ENCODE measurements around the gene ZFYVE26.
A peak's percentile ranks its signal among the peaks of the same experiment; 100 is the strongest.
"Not testable (repeated sequence)": the region's sequence is repeated elsewhere in the genome, so short reads cannot be mapped to it uniquely, and the experiment has no call there.

Gene ZFYVE26

DNA sequence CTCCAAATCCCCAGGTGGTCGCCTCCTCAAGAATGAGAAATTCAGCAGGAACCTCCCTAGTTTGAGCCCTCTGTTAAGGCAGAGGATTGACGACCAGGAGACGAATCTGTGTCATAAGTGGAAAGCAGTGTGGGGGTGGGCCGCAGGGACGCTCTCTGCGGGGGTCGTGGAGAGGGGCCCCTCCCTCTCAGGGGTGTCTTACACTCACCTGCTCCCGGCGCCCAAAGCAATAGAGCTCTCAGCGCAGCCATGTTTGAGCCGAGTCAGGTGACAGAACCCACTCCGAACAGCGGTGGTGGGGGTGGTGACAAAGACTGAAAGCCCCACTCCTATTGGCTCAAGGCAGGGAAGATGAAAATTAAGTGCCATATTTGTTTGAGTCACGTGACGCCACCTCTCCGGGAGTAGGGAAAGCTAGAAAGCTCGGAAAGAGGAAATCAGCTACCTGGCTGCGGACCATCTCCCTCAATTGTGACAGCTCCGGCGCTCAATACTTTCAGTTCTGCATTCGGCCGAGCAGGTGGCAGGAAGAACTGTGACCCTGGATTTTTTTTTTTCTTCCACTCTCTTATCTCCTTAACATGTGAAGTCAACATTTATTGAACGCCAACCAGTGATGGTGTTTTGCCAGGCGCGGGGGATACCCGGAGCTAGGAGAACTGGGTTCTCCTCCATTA is at the start of gene ZFYVE26:
ZFYVE26 (minus strand) TSS at position 265 of the 677 bp plus-strand sequence. CDS start 627 bp downstream, outside the sequence.
- DNase-seq: peak; percentile 84 to 86

DNA sequence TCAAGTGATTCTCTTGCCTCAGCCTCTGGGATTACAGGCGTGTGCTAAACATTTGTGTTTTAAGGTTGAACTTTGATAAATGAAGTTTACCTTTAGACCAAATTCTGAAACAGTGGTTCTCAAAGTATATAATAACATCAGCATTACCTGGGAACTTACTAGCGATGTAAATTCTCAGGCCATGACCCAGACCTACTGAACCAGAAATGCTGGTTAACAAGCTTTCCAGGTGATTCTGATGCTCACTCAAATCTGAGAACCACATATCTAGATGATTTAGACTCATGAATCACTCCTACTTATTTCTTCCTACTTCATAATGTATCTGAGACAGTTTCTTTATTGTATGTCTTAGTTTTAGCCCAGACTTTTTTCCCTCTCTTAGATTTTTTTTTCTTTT is 46.8 kb upstream of the ZFYVE26 start:
- no peak for DNase-seq

DNA sequence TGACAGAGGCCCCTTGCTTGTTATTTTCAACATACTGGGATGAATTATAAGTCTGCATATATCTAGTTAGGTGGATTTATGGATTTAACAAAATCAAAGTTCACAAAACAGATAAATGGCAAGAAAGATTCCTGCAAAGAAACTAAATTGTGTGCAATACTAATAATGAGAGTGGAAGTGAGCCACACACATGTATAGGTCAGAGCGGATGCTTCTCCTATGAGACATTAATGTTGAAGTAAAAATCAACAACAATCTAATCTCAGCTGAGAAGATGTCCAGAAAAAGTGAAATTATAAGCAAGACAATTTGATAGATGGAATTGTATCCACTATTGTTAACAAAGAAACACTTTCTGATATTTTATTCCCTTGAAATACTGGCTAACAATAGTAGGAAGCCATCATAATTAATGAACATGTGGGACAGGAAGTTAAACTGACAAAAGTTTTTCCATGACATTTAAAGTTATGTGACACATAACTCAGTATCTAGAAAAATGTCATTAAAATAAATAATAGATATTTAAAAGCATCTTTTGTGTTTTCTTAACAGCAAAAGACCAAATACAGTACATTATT is 42.9 kb upstream of the ZFYVE26 start:
- DNase-seq: no peak

DNA sequence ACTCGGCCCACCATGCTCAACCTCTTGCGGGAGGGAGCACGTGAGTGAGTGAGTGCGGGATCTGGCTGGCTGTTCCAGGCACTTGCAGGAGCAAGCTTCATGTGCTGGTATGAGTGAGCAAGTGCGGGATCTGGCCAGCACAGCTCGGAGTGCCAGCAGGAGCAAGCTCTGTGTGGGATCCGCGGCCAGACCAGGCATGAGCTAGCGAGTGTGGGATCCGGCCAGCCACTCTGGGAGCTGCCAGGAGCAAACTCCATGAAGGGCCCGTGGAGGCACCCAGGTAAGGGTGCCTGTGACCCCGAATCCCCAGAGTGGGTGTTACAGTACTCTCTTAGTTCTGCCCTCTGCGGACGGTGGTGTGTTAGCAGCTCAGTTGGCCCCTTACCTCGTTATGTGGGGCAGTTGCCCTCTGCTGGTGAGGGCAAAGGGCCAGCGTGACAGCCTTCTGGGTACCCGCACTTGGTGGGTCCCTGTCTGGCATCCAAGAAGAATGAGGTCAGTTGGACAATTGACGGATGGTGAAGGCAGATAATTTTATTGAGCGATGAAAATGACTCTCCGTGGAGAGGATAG is 41.5 kb upstream of the ZFYVE26 start:
- DNase-seq: no peak

DNA sequence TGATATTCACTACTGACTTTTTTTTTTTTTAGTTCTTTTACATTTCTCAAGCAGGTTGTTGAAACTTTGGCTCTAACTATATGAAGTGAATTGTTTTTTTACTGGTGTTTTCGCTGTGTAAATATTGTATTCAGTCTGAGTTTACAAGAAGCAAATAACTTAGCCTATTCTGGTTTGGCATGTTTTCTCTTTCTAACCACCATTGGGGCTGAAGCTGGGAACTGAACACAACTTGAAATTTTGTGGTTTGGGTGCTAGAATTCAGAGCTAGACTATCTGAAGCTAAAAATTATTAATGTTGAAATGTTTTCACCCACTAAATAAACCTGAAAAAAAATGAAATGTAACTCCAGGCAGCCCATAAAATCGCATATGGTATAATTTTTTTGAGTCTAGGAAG is 40.4 kb upstream of the ZFYVE26 start:
- no peak for DNase-seq

DNA sequence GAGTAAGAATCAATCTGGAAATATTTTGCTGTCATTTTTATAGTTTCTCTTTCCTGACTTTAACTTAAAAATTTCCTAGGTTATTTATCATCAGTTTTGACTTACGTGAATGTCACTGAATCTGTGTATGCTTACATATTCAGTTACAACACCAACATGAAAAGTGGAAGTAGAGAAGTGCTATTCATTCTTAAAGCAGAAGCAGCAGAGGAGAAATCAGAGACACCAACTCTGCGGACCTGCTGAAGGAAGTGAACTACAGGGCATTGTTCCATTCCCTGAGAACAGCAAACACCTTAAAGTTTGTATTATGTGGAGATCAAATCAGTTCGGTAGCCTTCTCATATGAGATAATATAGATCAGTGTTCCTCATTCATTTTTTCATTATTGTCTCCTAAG is 37.3 kb upstream of the ZFYVE26 start:
- no peak for DNase-seq

DNA sequence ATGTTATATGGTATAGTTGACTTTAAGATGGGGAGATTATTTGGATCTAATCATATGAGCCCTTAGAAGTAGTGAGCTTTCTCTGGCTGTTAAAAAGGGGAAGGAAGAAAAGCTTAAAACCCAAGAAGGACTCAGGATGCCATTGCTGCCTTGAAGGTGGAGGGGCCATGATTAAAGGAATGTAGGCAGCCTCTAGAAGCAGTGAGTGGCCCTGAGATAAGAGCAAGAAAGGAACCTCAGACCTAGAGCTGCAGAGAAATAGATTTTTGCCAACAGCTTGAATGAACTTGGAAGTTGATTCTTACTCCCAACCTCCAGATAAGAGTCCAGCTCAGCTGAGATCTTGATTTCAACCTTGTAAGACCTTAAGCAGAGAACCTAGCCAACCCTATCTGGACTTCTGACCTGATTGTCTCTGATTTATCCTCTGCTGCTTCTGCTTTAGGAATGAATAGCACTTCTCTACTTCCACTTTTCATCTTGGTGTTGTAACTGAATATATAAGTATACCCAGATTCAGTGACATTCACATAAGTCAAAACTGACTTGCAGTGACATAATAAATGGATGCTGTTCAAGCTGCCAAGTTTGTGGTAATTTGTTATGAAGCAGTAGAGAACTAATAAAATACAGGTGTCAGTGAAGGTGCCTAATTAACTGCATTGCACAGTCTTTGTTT is 36.7 kb upstream of the ZFYVE26 start:
- DNase-seq: no peak

DNA sequence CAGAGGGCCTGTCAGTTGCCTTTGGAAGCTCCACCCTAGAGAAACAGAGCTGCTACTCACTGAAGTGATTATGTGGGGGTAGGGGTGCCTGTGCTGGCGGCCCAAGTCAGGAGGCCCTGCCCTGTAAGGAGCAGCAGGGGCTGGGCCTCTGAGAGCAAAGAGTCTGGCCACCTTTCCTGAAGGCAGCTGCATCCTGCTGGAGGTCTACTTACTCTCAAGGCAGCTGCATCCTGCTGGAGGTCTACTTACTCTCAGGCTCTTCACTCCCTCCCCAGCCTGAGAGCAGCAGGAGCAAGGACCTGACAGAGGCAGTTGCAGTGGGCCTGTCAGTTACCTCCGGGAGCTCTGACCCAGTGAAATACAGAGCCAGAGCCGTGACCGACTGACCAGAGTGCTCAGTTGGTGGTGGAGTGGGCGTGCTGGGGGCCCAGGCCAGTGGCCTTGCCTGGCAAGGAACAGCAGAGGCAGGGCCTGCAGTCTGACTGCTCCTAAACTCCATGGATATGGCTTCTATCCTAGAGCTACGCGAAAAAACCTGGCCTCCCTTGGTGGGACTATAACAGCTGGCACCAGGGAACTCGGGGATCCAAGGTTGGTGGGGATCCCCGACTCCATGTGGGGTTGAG is 35.5 kb upstream of the ZFYVE26 start:
- DNase-seq: no peak

DNA sequence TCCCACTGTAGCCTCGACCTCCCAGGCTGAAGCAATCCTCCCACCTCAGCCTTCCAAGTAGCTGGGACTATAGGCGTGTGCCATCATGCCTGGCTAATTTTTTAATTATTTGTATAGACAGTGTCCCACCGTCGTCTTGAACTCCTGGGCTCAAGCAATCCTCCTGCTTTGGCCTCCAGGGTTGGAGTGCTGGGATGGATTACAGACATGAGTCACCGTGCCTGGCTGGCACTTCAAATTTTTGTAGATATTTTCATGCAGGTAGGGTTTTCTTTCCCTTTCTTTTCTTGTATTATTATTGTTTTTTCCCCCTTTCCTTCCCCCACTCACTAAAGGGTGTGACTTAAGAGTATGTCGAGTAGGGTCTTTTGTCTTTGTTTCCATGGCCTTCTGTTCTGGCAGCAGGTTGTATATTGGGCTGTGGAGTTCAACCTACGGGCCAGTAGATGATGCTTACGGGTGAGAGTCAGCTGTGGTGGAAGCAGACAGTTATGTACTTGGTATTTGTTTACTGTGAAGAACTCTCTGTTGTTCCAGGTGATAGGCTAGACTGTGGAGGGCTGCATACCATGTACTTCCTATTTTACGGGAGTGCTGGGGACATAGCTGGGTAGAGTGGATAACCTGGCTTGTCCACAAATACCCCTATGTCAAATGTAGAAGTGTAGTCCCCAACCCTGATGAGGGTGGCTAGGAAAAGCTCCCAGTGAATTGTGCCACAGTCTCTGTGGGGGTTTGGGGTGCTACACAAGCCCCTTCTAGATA is 33.9 kb upstream of the ZFYVE26 start:
- DNase-seq: no peak

DNA sequence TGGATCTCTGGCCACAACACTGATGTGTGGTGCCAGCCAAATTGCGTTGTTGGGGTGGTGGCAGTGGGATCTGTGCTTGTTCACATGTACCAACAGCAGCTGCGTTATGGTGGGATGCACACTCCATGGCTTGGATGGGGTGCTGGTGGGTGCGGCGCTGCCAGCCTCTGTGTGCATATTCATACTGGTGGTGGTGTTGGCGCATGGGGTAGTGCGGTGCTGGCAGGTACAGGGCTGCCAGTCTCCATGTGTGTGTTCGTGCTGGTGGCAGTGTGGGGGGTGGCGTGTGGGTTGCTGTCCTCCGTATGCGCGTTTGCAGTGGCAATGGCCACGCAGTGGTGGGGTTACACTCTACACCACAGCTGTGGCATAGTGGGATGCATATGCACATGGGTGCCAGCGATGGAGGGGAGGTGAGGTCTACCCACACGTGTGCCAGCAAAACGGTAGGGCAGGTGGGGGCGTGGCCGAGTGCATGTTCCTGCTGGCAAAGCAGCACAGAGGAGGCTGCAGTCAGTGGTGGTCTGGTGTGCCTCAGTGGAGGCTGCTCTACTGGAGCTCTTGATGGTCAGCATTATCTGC is 29.7 kb upstream of the ZFYVE26 start:
- DNase-seq: no peak

DNA sequence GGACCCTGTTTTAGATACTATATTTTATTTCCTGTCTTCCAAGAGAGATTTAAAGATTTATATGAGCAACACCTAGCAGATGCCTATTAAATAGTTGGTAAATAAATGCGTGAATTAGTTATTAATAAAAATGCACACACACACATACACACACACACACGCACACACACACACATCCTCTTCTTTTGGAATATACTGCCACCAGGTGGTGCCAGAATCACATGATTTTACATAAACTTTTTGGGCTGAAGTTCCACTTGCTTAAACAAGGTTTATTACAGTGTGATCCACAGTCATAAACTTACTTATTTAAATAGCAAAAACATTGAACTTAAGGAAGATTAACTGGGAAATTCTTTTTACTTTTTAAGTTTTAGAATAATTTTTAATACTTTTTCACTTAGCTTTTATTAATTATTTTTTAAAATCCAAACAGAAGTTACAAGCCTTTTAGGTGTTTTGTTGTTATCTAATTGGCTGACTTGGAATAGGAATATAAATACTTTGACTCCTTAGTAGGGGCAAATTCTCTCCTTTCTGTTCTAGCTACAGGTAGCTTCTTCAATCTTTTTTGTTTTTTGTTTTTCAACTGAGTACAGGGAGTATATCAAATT is 20.7 kb upstream of the ZFYVE26 start:
- DNase-seq: peak; percentile 15 to 26

DNA sequence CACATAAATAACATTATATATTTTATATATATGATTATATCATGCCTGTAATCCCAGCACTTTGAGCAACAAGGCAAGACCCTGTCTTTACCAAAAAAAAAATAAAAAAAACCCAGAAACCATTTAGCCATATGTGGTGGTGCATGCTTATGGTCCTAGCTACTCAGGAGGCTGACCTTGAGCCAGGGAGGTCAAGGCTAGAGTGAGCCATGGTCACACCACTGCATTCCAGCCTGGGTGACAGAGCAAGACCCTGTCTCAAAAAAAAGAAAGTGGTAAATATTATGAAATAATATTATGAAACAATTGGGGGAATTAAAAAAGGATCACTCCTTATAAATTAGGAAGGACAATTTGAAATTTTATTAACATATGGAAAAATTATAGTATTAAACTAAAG is 19.2 kb upstream of the ZFYVE26 start:
- no peak for DNase-seq

DNA sequence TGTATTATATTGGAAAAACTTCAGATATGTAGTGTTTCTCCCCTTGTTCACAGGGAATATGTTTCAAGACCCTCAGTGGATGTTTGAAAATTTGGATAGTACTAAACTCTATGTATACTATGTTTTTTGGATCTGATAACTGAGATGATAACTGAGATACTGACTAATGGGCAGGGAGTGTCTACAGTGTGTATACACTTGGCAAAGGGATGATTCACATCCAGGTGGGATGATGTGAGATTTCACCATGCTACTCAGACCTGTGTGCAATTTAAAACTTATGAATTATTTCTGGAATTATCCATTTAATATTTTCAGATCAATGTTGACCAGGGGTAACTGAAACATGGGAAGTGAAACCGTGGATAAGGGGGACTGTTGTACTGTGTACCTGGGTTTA is 17.0 kb upstream of the ZFYVE26 start:
- DNase-seq: no peak

DNA sequence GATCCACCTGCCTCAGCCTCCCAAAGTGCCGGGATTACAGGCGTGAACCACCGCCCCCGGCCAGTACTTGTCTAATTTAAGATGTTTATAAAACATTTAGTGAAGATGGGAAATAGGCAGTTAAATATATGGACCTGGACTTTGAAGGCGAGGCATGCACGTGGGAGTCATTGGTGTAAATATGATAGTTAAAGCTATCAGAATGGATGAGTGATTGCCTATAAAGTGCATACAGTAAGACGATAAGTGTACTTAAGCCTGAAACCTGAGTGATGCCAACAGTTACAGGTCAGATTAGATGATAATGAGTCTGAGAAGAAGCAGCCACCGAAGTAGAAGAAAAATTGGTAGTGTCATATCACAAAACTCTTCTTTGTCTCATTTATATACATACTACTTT is 14.7 kb upstream of the ZFYVE26 start:
- DNase-seq: no peak

DNA sequence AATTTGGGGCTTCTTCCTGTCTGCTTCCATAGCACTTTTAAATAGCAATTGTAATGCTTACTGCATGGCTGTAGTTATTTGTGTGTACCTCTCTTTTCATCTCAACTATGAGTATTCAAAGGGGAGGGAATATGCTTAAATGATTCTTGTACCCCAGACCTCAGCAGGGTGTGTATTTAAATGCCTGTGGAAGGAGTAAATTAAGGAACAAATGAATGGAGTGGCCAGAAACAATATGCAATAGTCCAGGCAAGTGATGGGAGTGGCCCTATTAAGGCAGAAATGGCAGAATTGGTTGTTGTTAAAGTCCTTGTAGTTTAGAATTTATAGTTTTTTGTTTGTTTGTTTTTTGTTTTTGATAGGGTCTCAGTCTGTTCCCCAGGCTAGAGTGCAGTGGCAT is 4.7 kb upstream of the ZFYVE26 start:
- DNase-seq: no peak

DNA sequence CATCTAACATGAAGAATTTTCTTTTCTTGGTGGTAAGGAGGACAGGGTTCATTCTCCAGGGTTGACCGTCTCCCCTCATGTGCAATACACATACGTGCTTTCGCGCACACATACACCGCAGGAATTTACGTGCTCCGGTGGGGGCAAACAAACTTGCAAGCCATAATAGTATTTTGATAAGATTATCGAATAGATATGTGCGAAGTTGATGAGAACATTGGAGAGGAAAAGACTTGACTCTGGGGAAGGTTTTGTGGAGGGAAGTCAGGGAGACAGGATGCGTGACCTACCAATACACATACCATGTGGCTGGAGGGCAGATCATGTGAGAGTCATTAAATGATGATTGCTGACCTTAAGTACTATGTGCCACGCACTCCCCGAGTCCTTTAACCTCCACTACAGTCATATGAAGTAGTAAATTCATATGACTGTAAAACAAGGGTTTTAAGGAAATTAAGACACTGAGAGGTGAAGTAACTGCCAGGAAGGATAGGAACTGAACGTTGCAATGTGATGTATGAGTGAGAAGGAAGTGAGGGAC is 4.1 kb upstream of the ZFYVE26 start:
- no peak for DNase-seq

DNA sequence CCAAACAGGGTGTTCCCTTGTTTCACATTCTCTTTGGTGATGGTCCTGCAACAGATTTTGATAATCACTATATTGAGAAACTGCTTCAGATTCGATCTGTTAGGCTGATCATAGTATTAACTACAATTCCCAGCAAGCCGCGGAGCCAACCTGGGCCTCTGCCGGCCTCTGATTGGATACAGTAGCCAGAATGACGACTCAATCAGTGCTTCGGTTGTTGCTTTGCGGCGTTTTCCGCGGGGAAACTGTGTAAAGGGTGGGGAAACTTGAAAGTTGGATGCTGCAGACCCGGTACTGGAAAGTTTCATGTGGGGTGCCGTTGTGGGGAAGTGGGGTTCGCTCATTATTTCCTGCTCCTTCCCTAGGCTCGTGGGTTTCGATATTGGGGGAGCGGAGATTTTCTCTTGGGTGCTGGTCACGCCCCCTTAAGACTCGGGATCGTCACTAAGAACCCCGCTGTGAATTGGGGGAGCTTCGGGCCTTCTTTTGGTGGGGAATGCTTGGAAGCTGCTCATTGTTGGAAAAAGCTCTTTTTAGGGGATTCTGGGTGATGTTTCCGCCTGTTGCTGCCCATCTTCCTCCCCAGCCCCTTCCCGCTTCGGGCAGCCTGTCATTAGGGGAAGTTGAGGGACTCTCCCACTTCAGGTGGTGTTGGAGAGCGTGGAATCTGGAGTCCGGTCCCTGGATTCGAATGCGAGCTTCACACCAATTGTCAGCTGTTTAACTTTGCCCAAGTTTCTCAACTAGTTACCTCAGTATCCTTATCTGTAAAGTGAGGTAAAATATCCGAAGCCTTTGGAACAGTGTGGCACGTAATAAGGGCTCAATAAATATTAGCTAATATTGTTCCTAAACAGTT is 3.4 kb upstream of the ZFYVE26 start, which contains the start of gene RAD51B:
RAD51B (plus strand) TSS at position 217 of the 859 bp plus-strand sequence.
- DNase-seq: peak; percentile 80

DNA sequence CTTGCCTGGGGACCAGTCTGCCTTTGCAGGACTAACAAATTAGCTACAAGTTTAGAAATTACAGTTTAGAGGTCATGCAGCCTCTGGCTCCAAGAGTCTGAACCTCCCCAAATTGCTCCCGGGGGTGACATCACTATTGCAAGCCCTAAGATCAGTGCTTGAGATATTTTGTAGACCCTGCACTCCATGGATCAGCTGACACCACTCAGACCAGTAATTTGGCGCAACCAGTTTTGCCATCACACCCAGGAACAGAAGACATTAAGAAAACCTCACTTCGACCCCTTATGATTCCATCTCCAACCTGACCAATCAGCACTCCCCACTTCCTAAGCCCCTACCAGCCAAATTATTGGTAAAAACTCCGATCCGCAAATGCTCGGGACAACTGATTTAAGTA is 2.1 kb upstream of the ZFYVE26 start:
- DNase-seq: not testable (repeated sequence)

DNA sequence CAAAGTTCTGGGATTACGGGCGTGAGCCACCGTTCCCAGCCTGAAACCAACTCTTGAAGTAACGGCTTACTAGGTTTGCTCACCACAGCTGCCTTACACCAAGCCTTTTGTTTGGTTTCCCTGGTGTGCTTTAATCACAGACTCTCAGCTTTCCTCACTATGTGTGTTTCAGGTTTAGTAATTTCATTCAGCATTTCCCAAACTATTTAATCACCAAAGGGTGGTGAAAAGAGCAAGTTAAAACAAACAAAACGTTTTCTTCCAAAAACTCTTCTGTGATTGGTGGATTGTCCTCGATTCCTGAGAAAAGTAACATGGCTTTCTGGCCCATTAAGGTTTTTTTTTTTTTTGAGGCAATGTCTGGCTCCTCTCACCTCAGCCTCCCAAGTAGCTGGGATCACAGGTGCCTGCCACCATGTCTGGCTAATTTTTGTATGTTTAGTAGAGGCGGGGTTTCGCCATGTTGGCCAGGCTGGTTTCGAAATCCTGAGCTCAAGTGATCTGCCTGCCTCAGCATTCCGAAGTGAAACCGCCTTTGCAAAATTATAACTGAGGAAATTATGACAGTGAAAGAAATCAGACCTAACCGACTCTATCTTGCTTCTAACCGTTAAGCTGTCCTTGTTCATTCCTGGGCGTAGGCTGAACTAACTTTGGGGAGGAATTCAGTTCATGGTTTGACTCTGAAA is 1.5 kb upstream of the ZFYVE26 start:
- no peak for DNase-seq
